LNCAP (cell line): ENCODE measurements around the gene UNC5B.

ENCODE experiments used
- TF ChIP-seq, protein P1 (sequence below): fragments of 450-650 bp; IDR thresholded peaks from 2 replicates; pipeline ENCODE4 v1.5.1; 2017; ENCODE audit warnings: mild to moderate bottlenecking

Gene UNC5B

GRCh38 chr10:71229726-71230655 is 17.6 kb downstream of the UNC5B start:
- TF ChIP-seq, protein P1, sequence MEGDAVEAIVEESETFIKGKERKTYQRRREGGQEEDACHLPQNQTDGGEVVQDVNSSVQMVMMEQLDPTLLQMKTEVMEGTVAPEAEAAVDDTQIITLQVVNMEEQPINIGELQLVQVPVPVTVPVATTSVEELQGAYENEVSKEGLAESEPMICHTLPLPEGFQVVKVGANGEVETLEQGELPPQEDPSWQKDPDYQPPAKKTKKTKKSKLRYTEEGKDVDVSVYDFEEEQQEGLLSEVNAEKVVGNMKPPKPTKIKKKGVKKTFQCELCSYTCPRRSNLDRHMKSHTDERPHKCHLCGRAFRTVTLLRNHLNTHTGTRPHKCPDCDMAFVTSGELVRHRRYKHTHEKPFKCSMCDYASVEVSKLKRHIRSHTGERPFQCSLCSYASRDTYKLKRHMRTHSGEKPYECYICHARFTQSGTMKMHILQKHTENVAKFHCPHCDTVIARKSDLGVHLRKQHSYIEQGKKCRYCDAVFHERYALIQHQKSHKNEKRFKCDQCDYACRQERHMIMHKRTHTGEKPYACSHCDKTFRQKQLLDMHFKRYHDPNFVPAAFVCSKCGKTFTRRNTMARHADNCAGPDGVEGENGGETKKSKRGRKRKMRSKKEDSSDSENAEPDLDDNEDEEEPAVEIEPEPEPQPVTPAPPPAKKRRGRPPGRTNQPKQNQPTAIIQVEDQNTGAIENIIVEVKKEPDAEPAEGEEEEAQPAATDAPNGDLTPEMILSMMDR, result no peak

- TF ChIP-seq, protein P1, result no peak
Measured at GRCh38 chr10:71230656-71231025, 18.3 kb downstream of the UNC5B start.

- TF ChIP-seq, protein P1, result no peak
Measured at GRCh38 chr10:71231206-71231605, 18.8 kb downstream of the UNC5B start.

GRCh38 chr10:71232089-71232998 is 20.0 kb downstream of the UNC5B start:
- TF ChIP-seq, protein P1, result no peak

DNA sequence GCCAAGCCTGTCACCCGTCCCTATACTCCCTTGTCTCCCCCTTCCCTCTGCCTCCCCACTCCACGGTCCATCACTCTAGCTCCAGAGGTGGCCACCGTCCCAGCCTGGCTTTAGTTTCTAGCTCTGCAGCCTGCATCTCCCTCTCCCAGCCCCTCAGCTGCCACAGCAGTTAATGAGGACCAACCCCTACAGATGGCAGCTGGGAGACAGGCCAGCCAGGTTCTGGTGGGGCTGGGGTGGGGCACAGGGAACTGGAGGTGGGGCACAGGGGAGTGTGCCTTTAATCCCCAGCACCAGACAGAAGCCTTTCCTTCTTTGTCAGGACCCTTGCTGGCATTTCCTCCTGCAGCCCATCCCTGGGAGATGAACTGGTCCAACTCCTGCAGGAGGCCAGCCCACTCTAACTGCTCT is 21.1 kb downstream of the UNC5B start:
- TF ChIP-seq, protein P1, result no peak

DNA sequence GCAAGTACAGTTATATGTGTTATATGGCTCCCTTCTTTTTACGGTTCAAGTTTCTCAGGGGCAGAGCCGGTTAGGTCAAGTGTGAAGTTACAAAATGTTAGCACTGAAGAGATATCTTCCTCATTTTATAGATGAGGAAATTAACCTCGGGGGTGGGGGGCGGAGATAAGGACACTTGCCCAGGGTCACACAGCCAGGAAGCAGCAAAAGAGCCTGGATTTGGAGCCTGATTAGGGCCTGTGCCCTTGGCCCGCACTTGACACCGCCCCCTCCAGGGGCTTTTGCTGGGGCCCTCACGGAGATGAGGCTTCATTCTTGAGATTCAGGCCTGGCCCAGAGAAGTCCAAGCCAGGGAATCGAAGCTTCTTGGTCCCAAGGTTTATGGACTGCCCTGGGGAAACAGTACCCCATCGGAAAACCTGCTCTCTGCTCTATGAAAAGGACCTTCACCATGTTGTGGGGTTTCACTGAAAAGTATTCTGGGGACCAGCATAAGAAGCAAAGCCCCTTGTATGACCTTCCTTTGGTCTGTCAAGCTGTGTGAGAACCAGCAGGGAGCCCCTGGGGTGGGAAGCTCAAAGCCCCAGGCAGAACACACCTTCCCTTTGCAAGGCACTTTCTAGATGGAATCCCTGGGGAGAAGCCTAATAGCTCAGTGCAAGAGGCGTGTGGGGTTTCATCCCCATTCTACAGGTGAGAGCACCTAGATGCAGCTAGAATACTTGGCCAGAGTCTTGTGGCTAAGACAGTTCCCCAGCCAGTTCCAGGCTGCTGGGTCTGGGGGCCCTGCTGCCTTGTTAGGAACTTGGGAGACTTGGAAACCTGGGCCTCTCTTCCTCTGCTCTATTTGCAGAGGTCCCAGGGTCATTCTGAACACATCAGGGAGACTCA is 21.9 kb downstream of the UNC5B start:
- TF ChIP-seq, protein P1, result no peak
